H9 (cell line): ENCODE results near the gene SPEN. TPM values are rescaled to one million over a fixed set of nuclear protein-coding genes. Genes with fewer than 3 reads are reported as not detected.
"Not testable (repeated sequence)": the region's sequence is repeated elsewhere in the genome, so short reads cannot be mapped to it uniquely, and the experiment has no call there.

ENCODE experiments used
- DNase-seq: peaks from one replicate; pipeline ENCODE4 v3.0.0-alpha.2; 2017
- H2AFZ ChIP-seq: one replicate; pipeline ENCODE4 v1.6.1; 2013; ENCODE audit warnings: mild to moderate bottlenecking, low read length, control low read depth, moderate library complexity
- H2AK5ac ChIP-seq: 2 replicates; pipeline ENCODE4 v1.6.1; 2013; ENCODE audit warnings: low read length, control low read depth, mixed read lengths; ENCODE audit not compliant: insufficient read length
- H2BK120ac ChIP-seq: one replicate; pipeline ENCODE4 v1.6.1; 2013; ENCODE audit warnings: low read depth, mild to moderate bottlenecking, low read length, control low read depth, inconsistent platforms; ENCODE audit not compliant: poor library complexity, severe bottlenecking
- H2BK12ac ChIP-seq: 2 replicates; pipeline ENCODE4 v1.6.1; 2013; ENCODE audit warnings: low read length, control low read depth, mixed read lengths, low read depth; ENCODE audit not compliant: insufficient read length
- H2BK15ac ChIP-seq: 2 replicates; pipeline ENCODE4 v1.6.1; 2013; ENCODE audit warnings: low read depth, low read length, control low read depth
- H2BK20ac ChIP-seq: one replicate; pipeline ENCODE4 v1.6.1; 2013; ENCODE audit warnings: low read depth, mild to moderate bottlenecking, low read length, control low read depth, inconsistent platforms; ENCODE audit not compliant: poor library complexity, severe bottlenecking
- H2BK5ac ChIP-seq: 2 replicates; pipeline ENCODE4 v1.6.1; 2013; ENCODE audit warnings: low read length, control low read depth, mixed read lengths; ENCODE audit not compliant: insufficient read length
- H3K14ac ChIP-seq: 2 replicates; pipeline ENCODE4 v1.6.1; 2013; ENCODE audit warnings: low read length, control low read depth; ENCODE audit not compliant: insufficient read depth
- H3K18ac ChIP-seq: 2 replicates; pipeline ENCODE4 v1.6.1; 2013; ENCODE audit warnings: low read depth, mild to moderate bottlenecking, mixed read lengths, low read length, control low read depth; ENCODE audit not compliant: insufficient read length
- H3K23ac ChIP-seq: 2 replicates; pipeline ENCODE4 v1.6.1; 2013; ENCODE audit warnings: low read length, control low read depth, mixed read lengths, low read depth; ENCODE audit not compliant: insufficient read length
- H3K23me2 ChIP-seq: 2 replicates; pipeline ENCODE4 v1.6.1; 2013; ENCODE audit warnings: low read depth, mild to moderate bottlenecking, mixed read lengths, low read length, control low read depth; ENCODE audit not compliant: insufficient read length, poor library complexity, severe bottlenecking
- H3K27ac ChIP-seq: 2 replicates; pipeline ENCODE4 v1.5.1; 2013; ENCODE audit warnings: low read length, control low read depth, mixed read lengths, low read depth; ENCODE audit not compliant: insufficient read length
- H3K27me3 ChIP-seq: 2 replicates; pipeline ENCODE4 v1.6.1; 2013; ENCODE audit warnings: low read length, control low read depth, inconsistent platforms; ENCODE audit not compliant: insufficient read depth
- H3K4ac ChIP-seq: 2 replicates; pipeline ENCODE4 v1.6.1; 2013; ENCODE audit warnings: low read depth, mild to moderate bottlenecking, control low read depth, inconsistent platforms, low read length, moderate library complexity
- H3K4me1 ChIP-seq: 2 replicates; pipeline ENCODE4 v1.6.1; 2013; ENCODE audit warnings: low read length, control low read depth, inconsistent platforms; ENCODE audit not compliant: insufficient read depth
- H3K4me2 ChIP-seq: 2 replicates; pipeline ENCODE4 v1.6.1; 2013; ENCODE audit warnings: low read length, control low read depth, mixed read lengths; ENCODE audit not compliant: insufficient read length, insufficient read depth
- H3K56ac ChIP-seq: 2 replicates; pipeline ENCODE4 v1.6.1; 2013; ENCODE audit warnings: low read depth, mild to moderate bottlenecking, mixed read lengths, low read length, control low read depth; ENCODE audit not compliant: insufficient read length
- H3K79me1 ChIP-seq: 2 replicates; pipeline ENCODE4 v1.6.1; 2013; ENCODE audit warnings: low read depth, mild to moderate bottlenecking, moderate library complexity, low read length, control low read depth, inconsistent platforms; ENCODE audit not compliant: insufficient read depth, poor library complexity, severe bottlenecking
- H3K79me2 ChIP-seq: 2 replicates; pipeline ENCODE4 v1.6.1; 2013; ENCODE audit warnings: low read length, control low read depth, inconsistent platforms; ENCODE audit not compliant: insufficient read depth
- H3K9ac ChIP-seq: 2 replicates; pipeline ENCODE4 v1.6.1; 2013; ENCODE audit warnings: low read length, control low read depth, mixed read lengths; ENCODE audit not compliant: insufficient read length; ENCODE audit errors: extremely low read depth
- H3K9me3 ChIP-seq: one replicate; pipeline ENCODE4 v1.6.1; 2013; ENCODE audit warnings: low read depth, low read length, inconsistent platforms; ENCODE audit not compliant: control insufficient read depth
- H3T11ph ChIP-seq: one replicate; pipeline ENCODE4 v1.6.1; 2013; ENCODE audit warnings: mild to moderate bottlenecking, low read length, control low read depth, inconsistent platforms
- H4K20me1 ChIP-seq: one replicate; pipeline ENCODE4 v1.6.1; 2013; ENCODE audit not compliant: control insufficient read depth, insufficient read length, insufficient read depth
- H4K5ac ChIP-seq: 2 replicates; pipeline ENCODE4 v1.6.1; 2013; ENCODE audit warnings: low read depth, mild to moderate bottlenecking, mixed read lengths, low read length, control low read depth; ENCODE audit not compliant: insufficient read length
- H4K8ac ChIP-seq: replicated peaks from 2 replicates; pipeline ENCODE4 v1.6.1; 2013; ENCODE audit warnings: low read length, control low read depth, mixed read lengths, low read depth; ENCODE audit not compliant: insufficient read length
- H4K91ac ChIP-seq: 2 replicates; pipeline ENCODE4 v1.6.1; 2013; ENCODE audit warnings: low read depth, mild to moderate bottlenecking, moderate library complexity, mixed read lengths, low read length, control low read depth; ENCODE audit not compliant: insufficient read length
- H3K27ac Mint-ChIP-seq, 3 experiments: 2 replicates in 2 of 3; 3 replicates in 1 of 3; pipeline ENCODE4 v1.8.0; 2020 to 2021; ENCODE audit warnings: mixed read lengths in 3 of 3, mild to moderate bottlenecking in 1 of 3, moderate library complexity in 1 of 3
- H3K27me3 Mint-ChIP-seq: 2 replicates; pipeline ENCODE4 v1.8.0; 2021; ENCODE audit warnings: low read depth, mild to moderate bottlenecking, moderate library complexity, mixed read lengths
- H3K36me3 Mint-ChIP-seq, 3 experiments: 2 replicates in 2 of 3; 3 replicates in 1 of 3; pipeline ENCODE4 v1.8.0; 2020 to 2021; ENCODE audit warnings: low read depth in 3 of 3, mixed read lengths in 3 of 3; ENCODE audit not compliant: insufficient read depth in 1 of 3
- H3K4me1 Mint-ChIP-seq, 2 experiments: 2 replicates each; pipeline ENCODE4 v1.8.0; 2020; ENCODE audit warnings: mixed read lengths in 2 of 2
- H3K4me3 Mint-ChIP-seq, 2 experiments: 2 replicates in 1 of 2; 3 replicates in 1 of 2; pipeline ENCODE4 v1.8.0; 2020 to 2021; ENCODE audit warnings: mild to moderate bottlenecking in 2 of 2, mixed read lengths in 2 of 2, moderate library complexity in 1 of 2
- H3K9me3 Mint-ChIP-seq, 2 experiments: 2 replicates in 1 of 2; 3 replicates in 1 of 2; pipeline ENCODE4 v1.8.0; 2020; ENCODE audit warnings: mild to moderate bottlenecking in 2 of 2, mixed read lengths in 2 of 2, moderate library complexity in 1 of 2
- WGBS: extraction: QIAGEN DNeasy Blood & Tissue Kit; methylation state at CpG from one replicate; pipeline ENCODE4 v1.1.7; 2013; ENCODE audit warnings: missing lambda C conversion rate, low lambda C conversion rate, mixed read lengths; ENCODE audit not compliant: insufficient read length; ENCODE audit errors: extremely low coverage; 5-methylcytosine and 5-hydroxymethylcytosine counted together
- total RNA-seq: library from RNA; stranded (reverse); gene quantifications from 2 replicates; pipeline ENCODE4 v1.2.1, GENCODE V29; 2021
- TF ChIP-seq, protein P1 (sequence below): fragments of 200-600 bp; sonication (generic); conservative IDR thresholded peaks from 3 replicates; pipeline ENCODE4 v1.8.0; 2021; ENCODE audit warnings: antibody characterized with exemption, mild to moderate bottlenecking

SPEN gene
- total RNA-seq, 1 experiment from 2014 or later: 59.6 TPM

DNA sequence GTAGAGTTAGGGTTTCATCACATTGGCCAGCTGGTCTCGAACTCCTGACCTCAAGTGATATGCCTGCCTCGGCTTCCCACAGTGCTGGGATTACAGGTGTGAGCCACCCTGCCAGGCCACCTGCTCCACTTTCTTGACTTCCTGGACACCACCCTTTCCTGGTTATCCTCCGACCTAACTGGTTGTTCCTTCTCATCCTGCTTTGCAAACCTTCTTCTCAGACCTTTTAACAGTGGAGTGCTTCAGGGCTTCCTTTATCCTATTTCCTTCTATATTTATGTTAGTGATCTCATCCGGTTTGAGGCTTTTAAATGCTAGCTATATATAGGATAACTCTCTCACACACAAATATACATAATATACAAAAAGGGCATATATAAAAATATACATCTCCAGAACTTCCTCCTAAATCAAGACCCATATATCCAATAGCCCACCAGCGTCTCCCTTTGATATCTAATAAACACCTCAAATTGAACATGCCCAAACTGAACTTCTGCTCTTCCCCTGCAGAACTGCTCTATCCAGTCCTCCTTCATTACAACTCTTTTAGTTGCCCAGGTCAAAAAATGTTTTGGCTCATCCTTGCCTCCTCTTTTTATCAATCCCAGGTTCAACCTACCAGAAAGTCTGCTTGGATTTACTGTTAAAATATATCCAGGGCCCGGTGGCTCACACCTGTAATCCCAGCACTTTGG, 20.5 kb upstream of the SPEN start:
- Mint-ChIP-seq H3K4me3 (no peak overlapping the region), H3K4me1 (peaks cover 22 to 25% of the 10 kb centered on the region in 2 experiments), H3K9me3 (peaks cover 0 to 2% of the 10 kb centered on the region in 2 experiments; a peak in 2 of 5 replicates), H3K36me3 (peaks cover 4 to 5% (median 4%) of the 10 kb centered on the region in 3 experiments), H3K27me3 (no peaks in the 10 kb centered on the region), H3K27ac (no peak overlapping the region)
- Histone ChIP-seq H4K20me1 (no peaks in the 10 kb centered on the region), H2BK5ac (no peak overlapping the region), H3K79me2 (no peaks in the 10 kb centered on the region), H4K8ac (no peak overlapping the region), H3K18ac (no peak overlapping the region), H3K14ac (no peak overlapping the region), H2BK15ac (no peak overlapping the region), H3K56ac (no peak overlapping the region), H3K27me3 (no peaks in the 10 kb centered on the region), H3K27ac (no peak overlapping the region), H2BK20ac (no peak overlapping the region), H2BK12ac (no peak overlapping the region), H3K4me2 (no peak overlapping the region), H3K9me3 (no peaks in the 10 kb centered on the region), H3K23ac (no peak overlapping the region), H3K23me2 (no peaks in the 10 kb centered on the region), H3T11ph (no peak overlapping the region), H4K91ac (no peak overlapping the region), H4K5ac (no peak overlapping the region), H2BK120ac (no peak overlapping the region), H2AK5ac (no peak overlapping the region), H3K9ac (no peak overlapping the region), H3K79me1 (no peaks in the 10 kb centered on the region), H3K4me1 (peaks cover 3% of the 10 kb centered on the region; the same call in 1 of the 2 replicates), H2AFZ (no peak overlapping the region), H3K4ac (no peak overlapping the region)
- TF ChIP-seq, protein P1, sequence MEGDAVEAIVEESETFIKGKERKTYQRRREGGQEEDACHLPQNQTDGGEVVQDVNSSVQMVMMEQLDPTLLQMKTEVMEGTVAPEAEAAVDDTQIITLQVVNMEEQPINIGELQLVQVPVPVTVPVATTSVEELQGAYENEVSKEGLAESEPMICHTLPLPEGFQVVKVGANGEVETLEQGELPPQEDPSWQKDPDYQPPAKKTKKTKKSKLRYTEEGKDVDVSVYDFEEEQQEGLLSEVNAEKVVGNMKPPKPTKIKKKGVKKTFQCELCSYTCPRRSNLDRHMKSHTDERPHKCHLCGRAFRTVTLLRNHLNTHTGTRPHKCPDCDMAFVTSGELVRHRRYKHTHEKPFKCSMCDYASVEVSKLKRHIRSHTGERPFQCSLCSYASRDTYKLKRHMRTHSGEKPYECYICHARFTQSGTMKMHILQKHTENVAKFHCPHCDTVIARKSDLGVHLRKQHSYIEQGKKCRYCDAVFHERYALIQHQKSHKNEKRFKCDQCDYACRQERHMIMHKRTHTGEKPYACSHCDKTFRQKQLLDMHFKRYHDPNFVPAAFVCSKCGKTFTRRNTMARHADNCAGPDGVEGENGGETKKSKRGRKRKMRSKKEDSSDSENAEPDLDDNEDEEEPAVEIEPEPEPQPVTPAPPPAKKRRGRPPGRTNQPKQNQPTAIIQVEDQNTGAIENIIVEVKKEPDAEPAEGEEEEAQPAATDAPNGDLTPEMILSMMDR: no peak
- WGBS: no CpG with 5 or more reads among the region's 6 CpGs
- DNase-seq: no peak

DNA sequence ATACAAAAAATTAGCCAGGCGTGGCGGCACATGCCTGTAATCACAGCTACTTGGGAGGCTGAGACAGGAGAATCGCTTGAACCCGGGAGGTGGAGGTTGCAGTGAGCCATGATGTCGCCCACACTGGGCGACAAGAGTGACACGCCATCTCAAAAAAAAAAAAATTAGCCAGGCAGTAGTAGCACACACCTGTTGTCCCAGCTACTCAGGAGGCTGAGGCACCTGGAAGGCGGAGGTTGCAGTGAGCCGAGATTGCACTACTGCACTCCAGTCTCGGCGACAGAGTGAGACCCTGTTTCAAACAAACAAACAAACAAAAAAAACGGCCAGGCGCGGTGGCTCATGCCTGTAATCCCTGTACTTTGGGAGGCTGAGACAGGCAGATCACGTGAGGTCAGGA, 19.9 kb upstream of the SPEN start:
- not testable (repeated sequence) for H3K9me3 Mint-ChIP-seq, H3K79me1 ChIP-seq, H2BK15ac ChIP-seq, H3K27me3 Mint-ChIP-seq, H2AFZ ChIP-seq, H3K79me2 ChIP-seq, H3K36me3 Mint-ChIP-seq, H3K23me2 ChIP-seq, H3K4ac ChIP-seq, H4K20me1 ChIP-seq, DNase-seq, H3K23ac ChIP-seq, H3K27ac Mint-ChIP-seq, H3K4me1 ChIP-seq, H3K14ac ChIP-seq, H4K5ac ChIP-seq, H3K9ac ChIP-seq, H2BK5ac ChIP-seq, H3K56ac ChIP-seq, H2AK5ac ChIP-seq, H3K18ac ChIP-seq, H3K9me3 ChIP-seq, H4K91ac ChIP-seq, H3K4me3 Mint-ChIP-seq, H4K8ac ChIP-seq, H3T11ph ChIP-seq, H3K4me2 ChIP-seq, H2BK12ac ChIP-seq, H3K27ac ChIP-seq, H2BK20ac ChIP-seq, H3K27me3 ChIP-seq, H2BK120ac ChIP-seq
- peaks cover 26% of the 10 kb centered on the region in 2 experiments for H3K4me1 Mint-ChIP-seq
- WGBS: no CpG with 5 or more reads among the region's 15 CpGs
